Progenitor cell of endocrine pancreas (in vitro differentiated cells): ENCODE results near the gene HPCA. TPM values are rescaled to one million over a fixed set of nuclear protein-coding genes. Genes with fewer than 3 reads are reported as not detected.

Experiments
- DNase-seq: peaks from one replicate; pipeline ENCODE4 v3.0.0; 2021; ENCODE audit warnings: low spot score; ENCODE audit not compliant: unreplicated experiment
- H3K27ac Mint-ChIP-seq: 2 replicates; pipeline ENCODE4 v1.8.0; 2021; ENCODE audit warnings: mild to moderate bottlenecking, moderate library complexity, mixed read lengths
- H3K27me3 Mint-ChIP-seq: 2 replicates; pipeline ENCODE4 v1.8.0; 2021; ENCODE audit warnings: mixed read lengths
- H3K36me3 Mint-ChIP-seq: 2 replicates; pipeline ENCODE4 v1.8.0; 2022; ENCODE audit warnings: mixed read lengths; ENCODE audit not compliant: insufficient read depth
- H3K4me1 Mint-ChIP-seq: 2 replicates; pipeline ENCODE4 v1.8.0; 2021; ENCODE audit warnings: low read depth, mixed read lengths
- H3K4me3 Mint-ChIP-seq: 2 replicates; pipeline ENCODE4 v1.8.0; 2021; ENCODE audit warnings: low read depth, mild to moderate bottlenecking, moderate library complexity, mixed read lengths
- H3K9me3 Mint-ChIP-seq: 2 replicates; pipeline ENCODE4 v1.8.0; 2021; ENCODE audit warnings: low read depth, mixed read lengths
- total RNA-seq: library from RNA; stranded (reverse); gene quantifications from 2 replicates; pipeline ENCODE4 v1.2.1, GENCODE V29; 2021
- TF ChIP-seq, protein P1 (sequence below): fragments of 200-600 bp; sonication (generic); IDR thresholded peaks from one replicate; pipeline ENCODE4 v1.5.0; 2021; ENCODE audit warnings: antibody characterized with exemption, mild to moderate bottlenecking; ENCODE audit not compliant: unreplicated experiment

HPCA gene
- total RNA-seq, 1 donor from 2014 or later, result 0.96 TPM

DNA sequence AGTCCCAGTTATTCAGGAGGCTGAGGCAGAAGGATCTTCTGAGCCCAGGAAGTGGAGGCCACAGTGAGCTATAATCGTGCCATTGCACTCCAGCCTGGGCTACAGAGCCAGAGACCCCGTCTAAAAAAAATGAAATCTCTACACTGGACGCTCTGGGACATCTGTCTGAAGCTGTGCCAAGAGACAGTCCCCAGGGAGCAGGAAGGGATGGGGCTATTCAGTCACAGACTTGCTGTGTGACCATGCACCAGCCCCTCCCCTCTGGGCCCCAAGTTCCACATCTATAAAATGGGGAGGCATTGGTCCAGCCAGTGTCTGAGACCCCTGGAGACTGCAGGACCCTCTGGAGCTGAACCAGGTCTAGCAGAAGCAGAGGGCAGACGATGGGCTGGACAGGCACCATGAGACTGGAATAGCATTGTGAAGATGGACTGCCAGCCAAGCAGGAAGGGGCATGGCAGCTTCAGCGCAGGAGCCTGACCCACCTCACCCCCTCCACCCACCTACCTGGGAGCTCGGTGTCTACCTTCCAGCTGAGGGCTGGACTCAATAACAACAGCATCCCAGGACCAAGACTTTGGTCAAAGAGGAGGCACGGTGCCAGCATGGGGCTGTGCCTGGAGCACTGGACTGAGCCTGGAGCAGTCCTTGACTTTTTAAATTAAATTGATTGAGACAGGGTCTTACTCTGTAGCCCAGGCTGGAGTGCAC lies 13.4 kb downstream of the HPCA start:
- Mint-ChIP-seq H3K36me3 (no peaks in the 10 kb centered on the region), H3K4me1 (no peaks in the 10 kb centered on the region), H3K27ac (no peak overlapping the region), H3K9me3 (no peaks in the 10 kb centered on the region), H3K4me3 (peak overlapping the region; percentile 71), H3K27me3 (peaks cover 50% of the 10 kb centered on the region)
- DNase-seq, result no peak
- TF ChIP-seq, protein P1, sequence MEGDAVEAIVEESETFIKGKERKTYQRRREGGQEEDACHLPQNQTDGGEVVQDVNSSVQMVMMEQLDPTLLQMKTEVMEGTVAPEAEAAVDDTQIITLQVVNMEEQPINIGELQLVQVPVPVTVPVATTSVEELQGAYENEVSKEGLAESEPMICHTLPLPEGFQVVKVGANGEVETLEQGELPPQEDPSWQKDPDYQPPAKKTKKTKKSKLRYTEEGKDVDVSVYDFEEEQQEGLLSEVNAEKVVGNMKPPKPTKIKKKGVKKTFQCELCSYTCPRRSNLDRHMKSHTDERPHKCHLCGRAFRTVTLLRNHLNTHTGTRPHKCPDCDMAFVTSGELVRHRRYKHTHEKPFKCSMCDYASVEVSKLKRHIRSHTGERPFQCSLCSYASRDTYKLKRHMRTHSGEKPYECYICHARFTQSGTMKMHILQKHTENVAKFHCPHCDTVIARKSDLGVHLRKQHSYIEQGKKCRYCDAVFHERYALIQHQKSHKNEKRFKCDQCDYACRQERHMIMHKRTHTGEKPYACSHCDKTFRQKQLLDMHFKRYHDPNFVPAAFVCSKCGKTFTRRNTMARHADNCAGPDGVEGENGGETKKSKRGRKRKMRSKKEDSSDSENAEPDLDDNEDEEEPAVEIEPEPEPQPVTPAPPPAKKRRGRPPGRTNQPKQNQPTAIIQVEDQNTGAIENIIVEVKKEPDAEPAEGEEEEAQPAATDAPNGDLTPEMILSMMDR, result no peak

DNA sequence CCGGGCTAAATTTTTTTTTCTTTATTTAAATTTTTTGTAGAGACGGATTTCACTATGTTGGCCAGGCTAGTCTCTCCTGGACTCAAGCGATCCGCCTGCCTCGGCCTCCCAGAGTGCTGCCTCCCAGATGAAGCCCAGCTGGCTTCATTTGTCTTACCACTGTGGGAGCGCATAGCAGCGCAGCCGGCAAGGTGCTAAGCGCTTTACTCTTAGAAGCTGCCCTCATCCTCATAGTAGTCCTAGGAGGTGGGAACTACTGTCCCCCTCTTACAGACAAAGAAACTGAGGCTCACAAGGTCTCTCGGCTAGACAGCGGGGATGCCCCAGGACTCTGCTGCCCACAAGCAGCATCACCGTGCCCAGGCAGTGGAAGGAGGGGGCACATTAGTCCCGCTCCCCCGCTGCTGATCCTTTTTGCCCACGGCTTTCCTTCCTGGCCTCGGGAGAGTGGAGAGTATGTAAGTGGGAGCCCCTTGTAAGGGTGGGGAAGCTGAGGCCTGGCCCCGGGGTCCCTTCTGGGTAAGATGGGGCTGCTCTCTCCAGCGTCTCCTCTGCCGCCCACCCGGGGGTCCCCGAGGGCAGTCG lies 14.2 kb downstream of the HPCA start:
- H3K4me3 Mint-ChIP-seq, result peak overlapping the region; percentile 71
- H3K4me1 Mint-ChIP-seq, result no peaks in the 10 kb centered on the region
- H3K27ac Mint-ChIP-seq, result no peak overlapping the region
- H3K27me3 Mint-ChIP-seq, result peaks cover 50% of the 10 kb centered on the region
- DNase-seq, result no peak
- TF ChIP-seq, protein P1, result no peak
- H3K36me3 Mint-ChIP-seq, result no peaks in the 10 kb centered on the region
- H3K9me3 Mint-ChIP-seq, result no peaks in the 10 kb centered on the region

DNA sequence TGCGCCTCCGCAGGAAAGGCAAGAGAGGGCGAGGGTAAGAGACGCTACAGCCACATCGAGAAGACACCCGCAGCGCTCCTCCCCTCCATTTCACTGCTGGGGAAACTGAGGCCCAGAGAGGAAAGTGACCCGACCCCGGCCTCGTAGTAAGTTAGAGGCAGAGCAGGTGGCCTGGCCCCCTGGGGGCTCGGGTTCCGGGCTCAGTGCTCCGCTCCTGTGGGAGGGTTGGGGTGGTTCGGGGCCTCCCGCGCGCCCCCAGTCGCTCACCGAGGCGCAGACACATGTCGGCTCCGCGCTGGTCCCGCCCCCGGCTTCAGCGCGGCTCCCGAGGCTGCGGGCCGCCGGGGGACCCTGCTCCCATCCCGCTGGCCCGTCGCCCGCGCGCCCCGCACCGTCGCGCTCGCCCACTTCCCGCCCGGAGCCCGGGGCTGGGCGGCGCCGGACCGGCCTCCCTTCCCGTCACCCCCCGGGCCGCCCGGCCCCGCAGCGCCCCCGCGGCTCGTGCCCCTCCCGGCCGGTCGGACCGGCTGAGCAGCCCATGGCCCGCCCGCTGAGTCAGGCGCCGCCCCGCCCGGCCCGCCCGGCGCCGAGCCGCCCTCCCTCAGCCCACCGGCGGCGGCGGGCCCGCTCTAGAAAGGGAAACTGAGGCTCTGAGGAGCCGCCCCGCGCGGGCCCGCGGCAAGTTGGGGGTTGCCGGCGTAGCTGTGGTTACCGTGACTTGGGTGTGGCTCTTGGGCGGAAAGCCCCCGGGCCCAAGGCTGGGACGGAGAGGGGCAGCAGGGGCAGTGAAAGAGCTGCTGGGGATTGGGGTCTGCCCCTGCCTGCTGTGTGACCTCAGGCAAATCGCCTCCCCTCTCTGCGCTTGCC lies 14.9 kb downstream of the HPCA start, which contains the start of gene TMEM54:
TMEM54 (minus strand) TSS at position 434 of the 867 bp plus-strand sequence; CDS start at position 283, 151 bp downstream.
- H3K9me3 Mint-ChIP-seq, result no peaks in the 10 kb centered on the region
- peaks cover 47% of the 10 kb centered on the region for H3K27me3 Mint-ChIP-seq
- no peaks in the 10 kb centered on the region for H3K4me1 Mint-ChIP-seq
- peak within 1 kb of the TSS; percentile 64 for H3K27ac Mint-ChIP-seq
- DNase-seq, result peak; percentile 50
- TF ChIP-seq, protein P1, result no peak
- H3K36me3 Mint-ChIP-seq, result no peaks in the 10 kb centered on the region
- peak within 1 kb of the TSS; percentile 78 for H3K4me3 Mint-ChIP-seq

DNA sequence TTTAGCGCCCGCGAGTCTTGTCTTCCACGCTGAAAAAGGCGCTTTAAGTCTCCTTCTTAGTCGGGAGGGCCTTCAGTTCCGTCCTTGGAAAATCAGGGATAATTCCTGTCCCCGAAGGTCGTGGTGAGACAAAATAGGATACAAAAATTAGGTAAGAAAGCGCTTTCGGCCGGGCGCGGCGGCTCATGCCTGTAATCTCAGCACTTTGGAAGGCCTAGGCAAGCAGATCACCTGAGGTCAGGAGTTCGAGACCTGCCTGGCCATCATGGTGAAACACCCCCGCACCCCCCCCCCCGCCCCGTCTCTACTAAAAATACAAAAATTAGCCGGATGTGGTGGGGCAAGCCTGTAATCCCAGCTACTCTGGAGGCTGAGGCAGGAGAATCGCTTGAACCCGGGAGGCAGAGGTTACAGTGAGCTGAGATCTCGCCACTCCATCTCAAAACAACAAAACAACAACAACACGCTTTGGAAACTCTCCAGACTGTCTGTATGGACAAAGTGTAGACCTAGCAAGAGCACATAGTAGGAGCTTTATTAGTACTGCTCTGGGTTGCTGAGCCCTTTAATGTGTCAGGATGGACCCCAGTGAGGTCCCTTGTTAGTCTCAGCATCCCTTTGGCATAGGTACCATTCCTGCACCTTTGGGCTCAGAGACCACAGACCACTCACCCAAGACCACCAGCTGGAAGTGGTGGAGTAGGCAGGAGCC lies 15.7 kb downstream of the HPCA start:
- Mint-ChIP-seq H3K4me1 (no peaks in the 10 kb centered on the region), H3K4me3 (peak overlapping the region; percentile 78), H3K36me3 (no peaks in the 10 kb centered on the region), H3K27me3 (peaks cover 42% of the 10 kb centered on the region), H3K27ac (peak overlapping the region; percentile 64), H3K9me3 (no peaks in the 10 kb centered on the region)
- no peak for DNase-seq
- TF ChIP-seq, protein P1, result no peak
